ENCODE data around the gene BNC2.

Gene BNC2

GRCh38 chr9:16619914-16620520 is 250.5 kb downstream of the BNC2 start:
- no peak overlapping the region for H3K4me3 ChIP-seq (ENCODE audit: low read length)
- DNase-seq (ENCODE audit: low read depth), result no peak
- TF ChIP-seq CTCF (conservative IDR thresholded peaks at IDR 0.05; ENCODE audit: low read depth, low read length), result no peak

GRCh38 chr9:16619402-16619801 is 251.1 kb downstream of the BNC2 start:
- peak; percentile 55 for DNase-seq (ENCODE audit: low read depth)
- no peak overlapping the region for H3K4me3 ChIP-seq (ENCODE audit: low read length)
- TF ChIP-seq CTCF (conservative IDR thresholded peaks at IDR 0.05; ENCODE audit: low read depth, low read length), result no peak

- DNase-seq (ENCODE audit: low read depth), result no peak
- no peak overlapping the region for H3K4me3 ChIP-seq (ENCODE audit: low read length)
- no peak for TF ChIP-seq CTCF (conservative IDR thresholded peaks at IDR 0.05; ENCODE audit: low read depth, low read length)
Observed at GRCh38 chr9:16618524-16618923, 251.9 kb downstream of the BNC2 start.

- no peak for TF ChIP-seq CTCF (conservative IDR thresholded peaks at IDR 0.05; ENCODE audit: low read depth, low read length)
- DNase-seq (ENCODE audit: low read depth), result no peak
Observed at GRCh38 chr9:16616686-16617085, 253.8 kb downstream of the BNC2 start.

GRCh38 chr9:16615451-16615850 is 255.0 kb downstream of the BNC2 start:
- no peak for DNase-seq (ENCODE audit: low read depth)
- TF ChIP-seq CTCF (conservative IDR thresholded peaks at IDR 0.05; ENCODE audit: low read depth, low read length), result no peak
- no peak overlapping the region for H3K4me3 ChIP-seq (ENCODE audit: low read length)

More at GRCh38 chr9:16616686-16617085, 253.8 kb downstream of the BNC2 start:
- no peak overlapping the region for H3K4me3 ChIP-seq (ENCODE audit: low read length)

GRCh38 chr9:16613605-16614004 is 256.9 kb downstream of the BNC2 start:
- DNase-seq (ENCODE audit: low read depth), result no peak
- no peak for TF ChIP-seq CTCF (conservative IDR thresholded peaks at IDR 0.05; ENCODE audit: low read depth, low read length)
- no peak overlapping the region for H3K4me3 ChIP-seq (ENCODE audit: low read length)

GRCh38 chr9:16613051-16613450 is 257.4 kb downstream of the BNC2 start:
- H3K4me3 ChIP-seq (ENCODE audit: low read length), result no peak overlapping the region
- no peak for DNase-seq (ENCODE audit: low read depth)
- no peak for TF ChIP-seq CTCF (conservative IDR thresholded peaks at IDR 0.05; ENCODE audit: low read depth, low read length)
